Heart left ventricle (tissue), 16 donors: Measurements from ENCODE around the gene TRDMT1. TPM values are rescaled to one million over a fixed set of nuclear protein-coding genes. Genes with fewer than 3 reads are reported as not detected.

Experiments
- ATAC-seq, 4 donors: fragments of 200-7000 bp; cut with Tn5 transposase; one replicate each; pipeline ENCODE4 v1.9.1; 2020 to 2022; ENCODE audit warnings: moderate library complexity in 4 of 4, mild to moderate bottlenecking in 3 of 4, moderate number of reproducible peaks in 1 of 4
- DNase-seq, 5 donors: peaks; one replicate each; pipeline ENCODE4 v3.0.0-alpha.2; 2020
- H3K27ac ChIP-seq, 12 donors: fragments of 200-600 bp; sonication (generic) in 4 of 12; one replicate each; pipeline versions ENCODE4 v1.5.0 to v1.8.0; 2016 to 2022; ENCODE audit warnings: mild to moderate bottlenecking in 2 of 12
- H3K27me3 ChIP-seq, 9 donors: fragments of 200-600 bp; sonication (generic) in 2 of 9; one replicate each; pipeline versions ENCODE4 v1.5.1 to v1.8.0; 2016 to 2022; ENCODE audit warnings: mild to moderate bottlenecking in 3 of 9
- H3K36me3 ChIP-seq, 9 donors: fragments of 200-600 bp; sonication (generic) in 2 of 9; one replicate each; pipeline versions ENCODE4 v1.5.0 to v1.8.0; 2018 to 2022; ENCODE audit warnings: mild to moderate bottlenecking in 2 of 9
- H3K4me1 ChIP-seq, 12 donors: fragments of 200-600 bp; sonication (generic) in 4 of 12; one replicate each; pipeline versions ENCODE4 v1.5.0 to v1.8.0; 2016 to 2022; ENCODE audit warnings: mild to moderate bottlenecking in 3 of 12
- H3K4me3 ChIP-seq, 12 donors: fragments of 200-600 bp; sonication (generic) in 4 of 12; one replicate each; pipeline versions ENCODE4 v1.5.0 to v1.8.0; 2017 to 2022; ENCODE audit warnings: mild to moderate bottlenecking in 9 of 12, moderate library complexity in 4 of 12
- H3K9me3 ChIP-seq, 12 donors: fragments of 200-600 bp; sonication (generic) in 4 of 12; one replicate each; pipeline versions ENCODE4 v1.5.0 to v1.8.0; 2016 to 2022; ENCODE audit warnings: mild to moderate bottlenecking in 1 of 12
- POLR2A ChIP-seq, 2 donors: fragments of 450-650 bp; IDR thresholded peaks; one replicate each; pipeline ENCODE4 v1.6.1; 2017; ENCODE audit warnings: antibody characterized with exemption in 2 of 2, mild to moderate bottlenecking in 2 of 2, moderate library complexity in 2 of 2
- WGBS, 4 donors: extraction: QIAGEN DNeasy Blood & Tissue Kit in 2 of 4; methylation state at CpG; one replicate each; pipeline versions ENCODE4 v1.1.5 to v1.1.7; 2013 to 2018; 5-methylcytosine and 5-hydroxymethylcytosine counted together
- intact Hi-C, 10 donors: fragments of 100-400 bp; cut with DNase I; formaldehyde crosslinking; loops; one replicate each; pipeline versions ENCODE4 v1.11.1 to v1.14.2; 2022
- polyA plus RNA-seq, 2 donors: library from polyadenylated mRNA; stranded (reverse); fragments of 200-250 nt; gene quantifications; one replicate each; pipeline ENCODE4 v1.2.3, GENCODE V29; 2013
- total RNA-seq, 9 donors: library from RNA; depleted of rRNA in 2 of 9; stranded (reverse); fragments of >200 nt in 2 of 9; fragmentation: NEBNext Ultra II Directional in 3 of 9; extraction: Animal tissue kit (Norgen Biotek cat#: 25700) in 3 of 9; gene quantifications; one replicate each; pipeline versions ENCODE4 v1.1.0 to v1.2.4, GENCODE V29; 2016 to 2023
- TF ChIP-seq, protein P1 (sequence below), 12 donors: fragments of 200-600 bp; sonication (generic) in 4 of 12; IDR thresholded peaks; one replicate each; pipeline versions ENCODE4 v1.5.0 to v1.8.0; 2018 to 2022; ENCODE audit warnings: antibody characterized with exemption in 12 of 12, mild to moderate bottlenecking in 5 of 12
- donor health status: ischemic (EF 13 %, LVEDD 7.1; RV severe dilation, severe dysfunction).
- donor health status: healthy with polysubstance abuse.
- donor health status: DM: no; HTN: yes; CAD: no.
- donor health status: DM: no; HTN: no; CAD: no.
- donor health status: ischemic (EF 25% LVEDD 6.9; RV normal size, moderate dysfunction).
- donor health status: ischemic (EF 25% LVEDD 5.7; RV mildly dilated, moderate dysfunction).
- donor health status: healthy.
- donor health status: DM: yes; HTN: yes; CAD: no.
- donor health status: ischemic (EF 35%, LVEDD 5.7; RV mildly dilated, moderate dysfunction).
- donor health status: nonischemic (EF 11% LVEDD 7.7; RV severe dilation, severe dysfunction).
- donor health status: DM: yes; HTN: yes; CAD: no.
- donor health status: PGD.
- donor health status: ischemic (EF 29% LVEDD 5.4; RV normal size, mild dysfunction).
- donor health status: nonischemic (EF 23%, LVEDD 6.1; RV moderate dilation, normal function).

The TRDMT1 gene
- total and polyA plus RNA-seq, 11 donors, result 1.8 to 6.0 (median 3.5) TPM

DNA sequence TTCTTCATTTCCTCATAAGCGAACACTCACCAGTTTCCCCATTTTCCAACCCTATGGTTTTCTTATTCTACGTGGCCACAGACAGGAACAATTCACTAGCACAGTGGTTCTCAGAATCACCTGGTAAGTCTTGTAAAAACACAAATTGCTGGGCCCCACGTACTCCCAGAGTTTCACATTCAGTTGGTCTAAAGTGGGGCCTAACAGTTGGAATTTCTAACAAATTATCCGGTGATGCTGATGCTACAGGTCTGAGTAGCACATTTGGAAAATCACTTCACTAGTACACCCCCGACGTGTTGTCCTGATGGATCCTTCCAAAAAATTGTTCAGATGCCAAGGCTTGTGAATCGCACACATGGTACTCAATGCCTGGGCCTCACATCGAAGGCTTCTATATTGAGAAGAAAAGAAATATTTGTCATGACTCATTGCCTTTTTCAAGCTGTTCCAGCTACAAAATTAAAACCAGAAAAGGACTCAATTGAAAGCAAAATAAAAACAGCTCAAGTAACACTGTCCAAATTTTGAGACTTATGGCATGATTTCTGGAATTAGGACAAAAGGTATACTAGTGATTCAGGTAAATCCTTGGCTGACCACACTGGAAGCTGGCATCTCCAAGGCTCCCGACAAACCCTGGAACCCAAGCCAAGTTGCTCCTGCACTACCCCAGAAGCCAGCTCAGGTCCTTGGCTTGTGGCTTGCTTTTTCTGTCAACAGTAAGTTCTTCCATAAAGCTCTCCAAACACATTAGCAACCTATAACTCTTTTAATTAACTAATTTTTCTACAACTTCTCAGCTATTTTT lies 13.7 kb upstream of the TRDMT1 start:
- ATAC-seq, result no peak
- intact Hi-C loops, result no loop called here
- Histone ChIP-seq H3K36me3 (no peaks in the 10 kb centered on the region), H3K4me3 (no peak overlapping the region), H3K27me3 (no peaks in the 10 kb centered on the region), H3K9me3 (no peaks in the 10 kb centered on the region), H3K4me1 (peaks cover 0 to 62% (median 6%) of the 10 kb centered on the region in 12 donors), H3K27ac (peak overlapping the region in 8 of 12 donors; percentile 16 to 95 (median 70))
- DNase-seq, result no peak
- TF ChIP-seq POLR2A (IDR thresholded peaks at IDR 0.05), result no peak
- TF ChIP-seq, protein P1, sequence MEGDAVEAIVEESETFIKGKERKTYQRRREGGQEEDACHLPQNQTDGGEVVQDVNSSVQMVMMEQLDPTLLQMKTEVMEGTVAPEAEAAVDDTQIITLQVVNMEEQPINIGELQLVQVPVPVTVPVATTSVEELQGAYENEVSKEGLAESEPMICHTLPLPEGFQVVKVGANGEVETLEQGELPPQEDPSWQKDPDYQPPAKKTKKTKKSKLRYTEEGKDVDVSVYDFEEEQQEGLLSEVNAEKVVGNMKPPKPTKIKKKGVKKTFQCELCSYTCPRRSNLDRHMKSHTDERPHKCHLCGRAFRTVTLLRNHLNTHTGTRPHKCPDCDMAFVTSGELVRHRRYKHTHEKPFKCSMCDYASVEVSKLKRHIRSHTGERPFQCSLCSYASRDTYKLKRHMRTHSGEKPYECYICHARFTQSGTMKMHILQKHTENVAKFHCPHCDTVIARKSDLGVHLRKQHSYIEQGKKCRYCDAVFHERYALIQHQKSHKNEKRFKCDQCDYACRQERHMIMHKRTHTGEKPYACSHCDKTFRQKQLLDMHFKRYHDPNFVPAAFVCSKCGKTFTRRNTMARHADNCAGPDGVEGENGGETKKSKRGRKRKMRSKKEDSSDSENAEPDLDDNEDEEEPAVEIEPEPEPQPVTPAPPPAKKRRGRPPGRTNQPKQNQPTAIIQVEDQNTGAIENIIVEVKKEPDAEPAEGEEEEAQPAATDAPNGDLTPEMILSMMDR (IDR thresholded peaks at IDR 0.05), result no peak
- 73 to 79% (median 75%) methylated on average over 9 of the region's 9 CpGs for WGBS, 4 donors

DNA sequence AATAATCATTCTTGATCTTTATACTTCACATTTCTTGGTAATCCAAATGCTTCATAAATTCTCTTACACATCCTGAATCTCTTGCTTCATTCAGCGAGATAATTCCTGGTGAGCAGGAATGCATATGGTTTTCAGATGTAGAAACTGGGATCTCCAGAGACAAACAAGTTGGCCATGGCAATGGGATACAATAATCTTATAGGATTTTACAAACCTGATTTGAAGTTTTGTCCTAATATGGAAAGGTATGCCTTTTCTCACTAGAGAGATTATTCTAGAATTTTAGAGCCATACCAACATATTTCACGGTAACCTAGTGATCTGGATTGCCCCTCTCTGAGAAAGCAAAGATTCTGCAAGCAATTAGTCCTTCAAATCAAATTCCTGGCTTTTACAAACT lies 13.1 kb upstream of the TRDMT1 start:
- DNase-seq, result no peak
- Histone ChIP-seq H3K4me3 (no peak overlapping the region), H3K9me3 (no peaks in the 10 kb centered on the region), H3K27me3 (no peaks in the 10 kb centered on the region), H3K27ac (peak overlapping the region in 5 of 12 donors; percentile 22 to 95 (median 55)), H3K4me1 (peaks cover 0 to 62% (median 6%) of the 10 kb centered on the region in 12 donors), H3K36me3 (no peaks in the 10 kb centered on the region)
- WGBS, 4 donors, result 79 to 93% (median 85%) methylated on average over 2 of the region's 2 CpGs
- TF ChIP-seq, protein P1 (IDR thresholded peaks at IDR 0.05), result no peak
- no peak for TF ChIP-seq POLR2A (IDR thresholded peaks at IDR 0.05)
- intact Hi-C loops, result no loop called here
- no peak for ATAC-seq

DNA sequence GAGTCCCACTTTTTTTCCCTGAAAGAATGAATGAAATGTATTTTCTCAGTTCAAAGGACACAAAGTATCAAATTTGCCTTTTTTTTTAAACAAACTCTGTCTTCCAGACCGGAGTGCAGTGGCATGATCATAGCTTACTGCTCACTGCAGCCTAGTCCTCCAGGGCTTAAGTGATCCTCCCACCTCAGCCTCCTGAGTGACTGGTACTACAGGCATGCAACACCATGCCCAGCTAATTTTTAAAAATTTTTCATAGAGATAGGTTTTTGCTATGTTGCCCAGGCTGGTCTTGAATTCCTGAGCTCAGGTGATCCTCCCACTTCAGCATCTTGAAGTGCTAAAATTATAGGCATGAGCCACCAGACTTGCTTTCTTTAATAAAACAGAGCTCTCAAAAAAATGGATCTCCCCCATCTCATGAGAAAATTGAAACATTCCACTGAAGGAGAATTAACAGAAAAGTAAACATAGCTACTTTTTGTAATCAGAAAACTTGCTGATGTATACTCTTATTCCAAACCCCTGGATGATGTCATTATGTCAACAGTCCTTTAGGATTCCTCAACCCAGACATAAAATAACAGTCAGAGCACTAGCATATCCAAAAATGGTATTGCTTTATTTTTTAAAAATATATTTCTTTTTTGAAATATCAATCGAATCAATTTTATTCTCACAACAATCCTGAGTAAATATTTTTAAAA lies 12.3 kb upstream of the TRDMT1 start:
- no peak for DNase-seq
- no peaks in the 10 kb centered on the region for H3K27me3 ChIP-seq
- no peak overlapping the region for H3K4me3 ChIP-seq
- ATAC-seq, result no peak
- H3K9me3 ChIP-seq, result no peaks in the 10 kb centered on the region
- peaks cover 0 to 65% (median 6%) of the 10 kb centered on the region in 12 donors for H3K4me1 ChIP-seq
- TF ChIP-seq, protein P1 (IDR thresholded peaks at IDR 0.05), result no peak
- TF ChIP-seq POLR2A (IDR thresholded peaks at IDR 0.05), result no peak
- whole genome bisulfite sequencing, 4 donors, result 76 to 86% (median 82%) methylated on average over 2 of the region's 2 CpGs
- H3K27ac ChIP-seq, result peak overlapping the region in 1 of 12 donors; percentile 95
- intact Hi-C loops, result no loop called here
- H3K36me3 ChIP-seq, result no peaks in the 10 kb centered on the region

DNA sequence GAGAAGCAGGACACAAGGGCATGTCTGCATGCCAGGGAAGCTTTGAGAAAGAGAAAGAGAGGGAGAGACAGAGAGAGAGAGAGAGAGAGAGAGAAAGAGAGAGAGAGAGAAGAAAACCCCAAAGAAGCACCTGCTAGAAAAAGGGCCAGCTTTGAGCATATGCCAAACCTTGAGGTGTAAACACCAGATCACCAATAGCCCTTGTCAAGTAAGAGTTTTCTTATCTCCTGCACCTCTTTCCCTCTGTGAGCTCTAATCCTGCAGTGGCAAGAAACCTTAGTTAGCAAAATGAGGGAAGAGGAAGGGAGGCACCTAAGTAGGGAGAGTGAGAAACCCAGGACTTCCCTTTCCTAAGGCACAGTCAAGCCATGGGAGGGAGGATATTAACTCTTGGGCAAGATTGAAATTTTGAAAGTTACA lies 11.3 kb upstream of the TRDMT1 start:
- no peaks in the 10 kb centered on the region for H3K36me3 ChIP-seq
- DNase-seq, result no peak
- H3K9me3 ChIP-seq, result no peaks in the 10 kb centered on the region
- no peak for TF ChIP-seq POLR2A (IDR thresholded peaks at IDR 0.05)
- TF ChIP-seq, protein P1 (IDR thresholded peaks at IDR 0.05), result no peak
- intact Hi-C loops, result no loop called here
- H3K27me3 ChIP-seq, result no peaks in the 10 kb centered on the region
- ATAC-seq, result peak in 3 of 4 donors; percentile 30 to 68 (median 60)
- H3K4me3 ChIP-seq, result no peak overlapping the region
- H3K27ac ChIP-seq, result peak overlapping the region in 1 of 12 donors; percentile 58
- peaks cover 0 to 73% (median 6%) of the 10 kb centered on the region in 12 donors for H3K4me1 ChIP-seq
